Hematopoietic multipotent progenitor cell treated with erythropoietin and hydrocortisone succinate and interleukin-3 and kit ligand, for 4 days (in vitro differentiated cells): ENCODE data around the gene PRDX3.
"Not testable (repeated sequence)": the region's sequence is repeated elsewhere in the genome, so short reads cannot be mapped to it uniquely, and the experiment has no call there.

Experiments used
- DNase-seq: peaks from one replicate; pipeline ENCODE4 v3.0.0-alpha.2; 2015

The PRDX3 gene

DNA sequence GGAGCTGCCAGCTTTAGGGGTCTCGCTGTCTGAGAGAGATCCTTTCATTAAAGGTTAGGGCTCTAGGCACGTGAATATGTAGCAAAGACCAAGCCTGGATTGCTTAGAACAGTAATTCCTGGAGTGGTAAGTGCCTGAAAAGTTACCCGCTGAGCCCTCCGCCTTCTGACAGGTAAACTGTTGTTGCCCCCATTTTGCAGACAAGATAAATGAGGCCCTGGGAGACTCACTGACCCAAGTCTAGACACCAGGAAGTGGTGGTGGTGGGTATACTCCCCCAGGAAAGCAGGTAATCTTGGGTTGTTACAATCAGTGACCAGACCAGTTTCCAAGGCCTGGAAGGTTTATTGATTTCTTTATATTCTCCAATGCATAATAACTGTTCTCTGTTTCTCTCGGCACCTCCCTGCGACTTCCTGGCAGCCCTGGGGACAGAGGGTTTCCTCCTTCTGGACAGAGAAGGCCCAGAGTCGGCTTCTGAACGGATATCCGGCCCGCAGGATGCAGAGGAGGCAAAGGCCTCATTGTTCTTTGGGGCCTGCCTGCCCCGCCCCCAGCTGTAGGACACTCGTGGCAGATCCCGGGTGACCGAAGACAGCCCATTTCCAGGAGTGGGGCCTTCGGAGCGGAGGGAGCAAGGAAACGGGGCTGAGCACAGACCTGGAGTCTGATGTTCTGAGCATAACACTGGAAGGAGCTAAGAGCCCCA is 27.4 kb upstream of the PRDX3 start:
- peak; percentile 88 for DNase-seq

DNA sequence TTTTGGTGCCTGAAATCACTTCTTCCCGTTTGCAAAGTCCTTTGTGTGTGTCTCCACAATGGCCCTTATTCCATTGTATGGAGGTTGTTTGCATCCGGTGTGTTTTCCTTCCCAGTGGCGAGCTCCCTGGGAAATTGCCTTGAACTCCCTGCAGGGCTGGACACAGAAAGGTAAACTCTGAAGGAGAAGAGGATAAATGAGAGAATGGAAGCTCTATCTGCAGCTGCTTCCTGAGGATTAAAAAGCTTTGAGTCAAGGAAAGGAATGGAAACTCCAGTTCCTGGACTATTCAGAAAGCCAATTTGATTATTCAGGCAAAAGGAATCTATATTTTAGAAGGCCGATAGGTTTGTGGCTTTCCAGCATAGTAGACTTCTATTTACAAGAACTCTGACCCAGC is 24.4 kb upstream of the PRDX3 start:
- no peak for DNase-seq

DNA sequence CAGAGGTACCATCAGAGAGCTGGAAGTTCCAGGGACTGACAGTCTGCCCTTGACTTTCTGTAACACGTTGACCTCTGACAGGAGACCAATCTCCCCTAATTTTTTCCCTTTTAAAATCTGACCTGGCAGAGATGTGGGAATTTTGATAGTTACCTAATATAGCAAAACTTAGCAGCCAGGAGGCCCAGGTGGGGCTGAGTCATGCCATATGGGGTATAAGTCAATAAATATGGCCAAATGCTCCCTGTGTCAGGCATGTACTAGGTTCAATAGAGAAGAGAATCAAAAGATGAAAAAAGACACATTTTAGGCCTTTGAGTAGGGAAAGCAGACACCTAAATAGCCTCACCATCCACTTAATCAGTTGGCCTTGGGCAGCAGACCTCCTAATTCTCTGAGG is 22.6 kb upstream of the PRDX3 start:
- DNase-seq = no peak

DNA sequence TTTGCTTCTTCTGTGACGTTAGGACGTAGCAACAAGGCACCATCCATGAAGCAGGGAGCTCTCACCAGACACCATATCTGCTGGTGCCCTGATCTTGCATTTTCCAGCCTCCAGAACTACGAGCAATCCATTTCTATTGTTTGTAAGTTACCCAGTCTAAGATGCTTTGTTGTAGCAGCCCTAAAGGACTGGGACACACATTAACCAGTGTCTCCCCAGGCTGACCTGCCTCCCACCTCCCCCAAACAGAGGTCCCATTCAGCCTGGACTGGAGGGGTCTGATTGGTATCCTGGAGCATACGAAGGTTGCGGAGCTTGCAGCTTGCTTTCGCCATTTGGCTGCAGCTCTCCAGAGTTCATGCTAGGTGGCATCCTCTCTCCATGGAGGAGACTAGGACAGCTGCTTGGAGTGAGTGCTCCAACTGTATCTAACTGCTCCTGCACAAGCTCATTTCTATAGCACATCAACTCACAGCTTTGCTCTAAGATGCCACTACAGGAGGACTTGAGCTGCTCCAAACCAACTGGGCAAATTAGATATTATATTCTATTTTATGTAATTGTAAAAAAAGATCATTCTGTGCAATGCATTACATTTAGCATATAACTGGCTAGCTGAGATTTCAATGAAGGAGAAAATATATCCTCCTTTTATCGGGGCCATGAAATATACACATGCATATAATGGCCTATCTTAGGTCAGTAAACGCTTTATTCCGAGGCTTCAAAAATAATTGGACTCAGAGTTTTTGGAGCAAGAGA is 20.8 kb upstream of the PRDX3 start:
- peak; percentile 91 for DNase-seq

DNA sequence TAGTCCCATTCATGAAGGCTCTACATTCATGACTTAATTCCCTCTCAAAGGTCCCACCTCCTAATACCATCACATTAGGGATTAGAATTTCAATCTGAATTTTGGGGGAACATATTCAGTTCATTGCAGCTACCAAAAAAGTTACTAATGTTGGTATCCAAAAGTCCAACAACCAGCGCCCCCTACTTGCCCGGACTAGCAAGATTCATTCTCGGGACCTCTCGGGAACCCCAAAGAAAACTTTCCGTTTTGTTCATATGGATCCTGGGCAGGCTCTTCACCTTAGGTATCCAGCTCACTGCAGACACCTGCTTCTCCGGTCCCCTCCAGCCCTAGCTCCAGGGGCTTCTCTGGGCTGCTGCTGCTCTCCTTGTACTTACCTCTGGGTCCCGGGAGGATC is 19.8 kb upstream of the PRDX3 start:
- DNase-seq = peak; percentile 79

DNA sequence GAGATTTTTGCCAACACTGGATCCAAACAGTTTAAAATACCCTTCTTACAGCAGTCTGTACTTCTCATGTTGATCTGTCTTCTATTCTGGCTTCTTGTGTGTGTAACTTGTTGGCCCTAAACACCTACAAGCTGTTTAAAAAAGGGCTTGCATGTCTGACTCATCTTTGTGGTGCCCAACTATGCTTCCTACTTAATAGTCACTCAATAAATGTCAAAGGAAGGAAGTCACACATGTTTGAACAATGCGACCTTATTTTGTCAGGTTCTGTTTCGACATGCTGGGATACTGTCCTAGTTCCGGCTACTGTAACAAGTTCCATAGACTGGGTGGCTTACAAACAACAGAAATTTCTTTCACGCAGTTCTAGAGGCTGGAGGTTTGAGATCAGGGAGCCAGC is 19.3 kb upstream of the PRDX3 start:
- no peak for DNase-seq

DNA sequence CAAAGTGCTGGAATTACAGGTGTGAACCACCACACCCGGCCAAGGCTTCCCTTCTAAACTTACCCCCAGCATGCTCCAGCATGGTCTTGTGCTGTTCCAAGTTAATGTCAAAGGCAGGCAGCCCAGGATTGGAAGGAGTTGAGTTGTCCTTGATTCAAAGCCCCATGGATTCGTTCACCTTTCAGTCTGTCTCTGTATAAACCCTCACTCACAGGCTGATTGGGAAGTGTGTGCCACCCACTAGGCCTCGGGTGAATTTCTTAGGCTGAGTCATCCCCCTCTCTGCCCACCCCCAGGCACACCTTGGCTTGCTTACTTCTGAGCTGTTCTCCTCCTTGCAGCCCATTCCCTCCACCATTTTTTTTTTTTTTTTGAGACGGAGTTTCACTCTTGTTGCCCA is 13.3 kb upstream of the PRDX3 start:
- DNase-seq = no peak

DNA sequence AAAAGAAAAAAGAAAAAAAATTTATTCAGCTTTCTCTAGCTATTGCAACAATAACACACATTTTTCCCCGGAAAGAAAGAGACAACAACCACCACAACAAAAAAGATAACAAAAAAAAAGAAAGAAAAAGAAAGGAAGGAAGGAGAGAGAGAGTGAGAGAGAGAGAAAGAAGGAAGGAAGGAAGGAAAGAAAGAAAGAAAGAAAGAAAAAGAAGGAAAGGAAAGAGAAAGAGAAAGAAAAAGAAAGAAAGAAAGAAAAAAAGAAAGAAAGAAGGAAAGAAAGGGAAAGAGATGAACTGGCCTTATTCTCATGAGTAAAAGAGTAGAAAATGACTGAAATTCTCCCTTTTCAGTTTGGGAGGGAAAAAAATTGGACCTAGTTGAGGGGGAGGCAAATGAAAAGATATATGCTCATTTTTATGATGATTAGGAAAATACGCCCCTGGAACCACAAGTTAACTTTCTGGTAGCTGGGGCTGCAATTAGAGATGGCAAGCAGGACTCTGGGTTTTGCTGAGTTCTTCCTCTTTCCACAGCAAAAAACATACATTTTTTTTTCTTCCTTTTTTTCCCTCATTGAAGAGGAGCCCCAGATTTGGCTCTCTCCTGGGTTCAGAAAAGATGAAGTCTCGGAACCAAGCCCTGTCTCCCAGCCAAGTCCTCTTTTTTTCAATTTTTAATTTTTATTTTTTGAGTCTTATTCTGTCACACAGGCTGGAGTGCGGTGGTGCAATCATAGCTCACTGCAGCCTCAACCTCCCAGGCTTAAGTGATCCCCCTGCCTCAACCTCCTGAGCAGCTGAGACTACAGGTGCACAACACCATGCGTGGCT is 12.6 kb upstream of the PRDX3 start:
- peak; percentile 74 for DNase-seq

DNA sequence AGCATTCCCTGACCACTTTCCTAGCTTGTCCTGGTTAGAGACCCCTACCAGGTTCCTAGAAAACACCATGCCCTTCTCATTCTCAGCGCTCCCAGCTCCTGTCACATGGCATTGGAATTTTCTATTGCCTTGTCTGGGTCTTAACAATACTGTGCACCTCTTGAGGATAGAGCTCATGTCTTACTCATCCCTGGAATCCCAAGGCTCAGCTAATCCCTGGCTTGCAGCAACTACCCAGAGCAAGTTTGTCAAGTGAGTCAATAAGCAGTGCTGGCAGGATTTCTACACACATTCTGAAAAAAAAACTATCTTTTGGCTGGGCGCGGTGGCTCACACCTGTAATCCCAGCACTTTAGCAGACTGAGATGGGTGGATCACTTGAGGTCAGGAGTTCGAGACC is 11.7 kb upstream of the PRDX3 start:
- DNase-seq = no peak

DNA sequence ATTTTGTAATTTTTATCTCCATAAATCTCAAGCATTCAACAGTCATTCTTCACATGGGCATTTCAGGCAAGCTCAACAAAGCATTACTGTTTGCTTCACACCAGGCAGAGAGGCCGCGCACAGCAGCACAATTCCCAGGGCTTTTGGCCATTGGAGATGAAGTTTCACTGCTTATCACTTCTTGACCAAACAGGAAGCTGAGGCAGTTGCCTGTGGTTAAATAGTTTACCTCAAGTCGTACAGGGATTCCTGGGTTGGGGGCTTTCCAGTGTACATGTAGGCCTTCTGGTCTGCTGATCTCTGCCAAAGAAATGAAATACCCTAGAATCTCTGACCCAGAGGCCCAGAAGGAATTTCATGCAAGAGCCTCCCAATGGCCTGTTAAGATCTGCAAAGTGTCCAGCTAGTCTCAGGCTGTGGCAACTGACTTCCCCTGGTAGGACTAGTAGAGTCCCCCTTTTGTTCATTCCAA is 11.2 kb upstream of the PRDX3 start:
- DNase-seq = peak; percentile 86

DNA sequence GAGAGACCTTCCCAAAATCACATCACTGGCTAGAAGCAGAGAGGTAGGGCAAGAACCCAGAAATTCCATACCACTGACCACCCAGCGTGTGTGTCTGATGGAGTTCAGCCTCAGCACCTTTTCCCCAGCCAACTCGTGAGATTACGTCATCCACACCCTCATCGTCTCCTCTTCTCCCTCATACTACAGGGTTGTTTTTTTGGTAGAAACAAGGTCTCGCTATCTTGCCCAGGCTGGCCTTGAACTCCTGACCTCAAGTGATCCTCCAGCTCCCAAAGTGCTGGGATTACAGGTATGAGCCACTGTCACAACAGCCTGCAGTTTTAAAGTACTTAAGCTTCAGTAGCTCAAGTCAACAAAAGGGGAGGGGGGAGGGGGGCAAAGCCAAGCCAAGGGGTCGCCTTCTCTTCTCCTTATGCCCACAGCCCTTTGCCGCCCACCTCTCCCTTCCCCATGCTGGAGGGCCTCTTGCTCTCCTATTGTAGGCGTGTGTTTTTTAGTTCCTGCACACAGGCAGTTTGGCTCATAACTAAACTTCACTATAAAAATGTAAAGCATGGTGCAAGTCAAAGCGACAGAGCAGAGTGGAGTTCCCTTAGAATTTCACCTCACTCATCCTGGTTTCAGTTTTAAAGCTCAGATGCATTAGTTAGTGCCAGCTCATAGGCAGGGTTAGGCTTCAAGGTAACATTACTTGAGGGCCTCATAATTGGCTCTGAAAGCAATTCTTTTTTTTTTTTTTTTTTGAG is 5.2 kb upstream of the PRDX3 start:
- no peak for DNase-seq

DNA sequence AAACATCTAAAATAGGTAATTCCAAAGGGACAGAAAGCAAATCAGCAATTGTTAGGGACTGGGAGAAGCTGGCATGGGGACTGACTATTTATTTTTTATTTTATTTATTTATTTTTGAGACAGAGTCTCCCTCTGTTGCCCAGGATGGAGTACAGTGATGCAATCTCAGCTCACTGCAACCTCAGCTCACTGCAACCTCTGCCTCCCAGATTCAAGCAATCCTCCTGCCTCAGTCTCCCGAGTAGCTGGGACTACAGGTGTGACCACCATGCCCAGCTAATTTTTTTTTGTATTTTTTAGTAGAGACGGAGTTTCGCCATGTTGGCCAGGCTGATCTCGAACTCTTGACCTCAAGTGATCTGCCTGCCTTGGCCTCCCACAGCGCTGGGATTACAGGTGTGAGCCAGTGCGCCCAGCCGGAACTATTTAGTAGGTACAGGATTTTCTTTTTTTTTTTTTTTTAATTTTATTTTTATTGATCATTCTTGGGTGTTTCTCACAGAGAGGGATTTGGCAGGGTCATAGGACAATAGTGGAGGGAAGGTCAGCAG is 2.3 kb upstream of the PRDX3 start:
- not testable (repeated sequence) for DNase-seq

DNA sequence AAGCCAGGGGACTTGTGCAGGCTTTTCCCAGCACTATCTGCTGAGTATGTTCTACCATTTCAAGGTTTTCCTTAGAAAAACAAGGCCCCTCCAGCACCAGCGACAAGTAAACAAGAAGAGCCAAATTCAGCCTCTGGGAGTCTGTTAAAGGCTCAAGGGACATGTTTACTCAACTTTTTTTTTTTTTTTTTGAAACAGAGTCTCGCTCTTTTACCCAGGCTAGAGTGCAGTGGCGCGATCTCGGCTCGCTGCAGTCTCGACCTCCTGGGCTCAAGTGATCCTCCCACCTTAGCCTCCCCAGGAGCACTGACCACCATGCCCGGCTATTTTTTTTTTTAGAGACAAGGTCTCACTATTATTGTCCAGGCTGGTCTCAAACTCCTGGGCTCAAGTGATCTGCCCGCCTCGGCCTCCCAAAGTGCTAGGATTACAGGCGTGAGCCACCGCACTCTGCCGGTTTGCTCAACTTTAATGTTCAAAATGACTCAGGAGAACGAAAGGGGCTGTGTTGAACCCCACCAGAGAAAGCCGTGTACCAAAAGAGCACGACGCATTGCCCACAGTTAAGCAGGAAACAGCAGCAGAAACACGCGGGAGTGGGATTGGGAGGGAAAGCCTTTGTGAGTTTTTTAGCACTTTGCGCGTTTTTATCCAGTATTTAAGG is 772 bp downstream of the PRDX3 start:
- DNase-seq = no peak

DNA sequence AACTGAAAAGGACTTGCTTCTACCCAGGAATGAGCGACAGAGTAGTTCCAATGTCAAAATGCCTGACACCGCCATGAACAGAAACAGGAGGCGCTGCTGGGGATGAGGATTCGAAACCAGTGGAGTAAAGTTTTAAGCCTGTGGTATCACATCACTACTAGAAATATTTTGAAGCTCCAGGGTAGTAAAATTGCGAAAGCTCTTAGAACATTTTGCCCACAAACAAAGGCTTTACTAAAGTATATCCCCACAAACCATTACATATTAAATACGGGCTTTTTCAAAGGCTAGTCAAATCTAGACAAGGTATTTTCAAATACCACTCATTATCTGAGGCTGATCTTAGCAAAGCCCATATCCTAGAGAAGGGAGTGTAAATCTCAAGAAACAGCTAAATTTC is 2.4 kb downstream of the PRDX3 start:
- peak; percentile 35 for DNase-seq

DNA sequence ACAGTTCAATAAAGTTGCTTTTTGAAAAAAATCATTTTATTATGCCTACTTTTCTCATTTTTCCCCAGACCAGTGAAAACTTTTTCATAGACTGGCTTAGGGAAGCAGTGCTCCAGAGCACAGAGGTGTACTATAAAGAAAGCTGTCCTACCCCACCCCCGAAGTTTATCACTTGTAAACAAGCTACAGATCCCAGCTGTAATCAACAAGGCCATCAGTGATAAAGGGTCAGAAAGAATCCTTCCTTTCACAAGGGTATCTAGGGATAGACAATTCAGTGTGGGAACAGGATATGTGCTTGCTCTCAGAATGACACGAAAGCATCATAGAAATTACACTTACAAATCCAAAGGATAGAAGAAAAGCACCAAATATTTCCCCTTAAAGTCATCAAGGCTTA is 4.5 kb downstream of the PRDX3 start:
- no peak for DNase-seq

DNA sequence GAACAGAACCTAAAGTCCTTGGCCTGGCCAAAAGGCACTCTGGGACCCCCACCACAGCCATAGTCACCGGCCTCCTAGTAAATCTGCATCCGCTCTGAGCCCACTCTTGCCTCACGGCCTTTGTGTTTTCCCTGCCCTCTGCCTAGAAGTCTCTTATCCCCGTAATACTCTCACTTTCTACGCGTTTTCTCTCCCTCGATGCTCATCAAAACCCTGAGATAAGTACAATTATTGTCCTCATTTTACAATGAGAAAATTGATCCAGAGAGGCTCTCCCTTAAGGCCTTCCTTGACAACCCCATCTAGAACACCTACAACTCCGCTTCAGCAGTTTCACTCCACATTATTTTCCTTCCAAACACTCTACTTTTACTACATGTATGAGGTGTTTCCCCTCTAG is 11.6 kb downstream of the PRDX3 start:
- no peak for DNase-seq

DNA sequence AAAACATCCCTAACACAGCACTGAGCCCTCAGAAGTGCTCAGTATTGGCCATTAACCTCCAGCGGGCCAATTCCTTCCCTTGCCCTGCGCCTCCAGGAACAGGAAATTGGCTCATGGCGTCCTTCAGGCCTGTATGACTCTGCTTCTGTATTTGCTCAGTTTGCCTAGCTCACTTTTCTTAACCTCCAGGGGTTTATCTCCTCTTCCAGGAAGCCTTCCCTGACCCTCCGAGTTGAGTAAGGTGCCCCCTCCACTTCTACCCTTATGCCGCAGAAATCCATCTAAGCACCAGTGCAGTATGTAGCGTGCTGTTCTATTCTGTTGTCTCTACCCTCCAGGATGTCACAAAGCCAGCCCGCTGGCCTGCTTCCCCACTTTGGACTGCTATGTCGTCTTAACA is 12.0 kb downstream of the PRDX3 start:
- DNase-seq = peak; percentile 27

DNA sequence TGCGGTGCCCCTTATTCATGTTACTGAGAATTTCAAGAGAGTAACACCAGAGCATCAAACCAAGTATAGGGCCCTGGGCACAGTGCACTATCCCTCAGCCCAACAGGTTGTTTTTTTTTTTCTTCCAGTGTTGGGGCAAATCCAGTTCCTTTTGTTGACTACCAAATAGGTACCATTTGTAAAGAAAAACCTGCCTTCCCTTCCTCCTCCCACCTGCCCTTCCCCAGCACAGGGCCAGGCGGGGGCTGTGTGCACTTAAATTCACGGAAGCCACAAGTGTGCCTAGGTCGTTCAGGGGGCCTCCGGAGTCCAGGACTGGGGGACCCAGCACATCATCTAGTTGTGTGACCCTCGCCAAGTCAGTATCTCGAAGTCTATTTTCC is 12.5 kb downstream of the PRDX3 start:
- DNase-seq = no peak

DNA sequence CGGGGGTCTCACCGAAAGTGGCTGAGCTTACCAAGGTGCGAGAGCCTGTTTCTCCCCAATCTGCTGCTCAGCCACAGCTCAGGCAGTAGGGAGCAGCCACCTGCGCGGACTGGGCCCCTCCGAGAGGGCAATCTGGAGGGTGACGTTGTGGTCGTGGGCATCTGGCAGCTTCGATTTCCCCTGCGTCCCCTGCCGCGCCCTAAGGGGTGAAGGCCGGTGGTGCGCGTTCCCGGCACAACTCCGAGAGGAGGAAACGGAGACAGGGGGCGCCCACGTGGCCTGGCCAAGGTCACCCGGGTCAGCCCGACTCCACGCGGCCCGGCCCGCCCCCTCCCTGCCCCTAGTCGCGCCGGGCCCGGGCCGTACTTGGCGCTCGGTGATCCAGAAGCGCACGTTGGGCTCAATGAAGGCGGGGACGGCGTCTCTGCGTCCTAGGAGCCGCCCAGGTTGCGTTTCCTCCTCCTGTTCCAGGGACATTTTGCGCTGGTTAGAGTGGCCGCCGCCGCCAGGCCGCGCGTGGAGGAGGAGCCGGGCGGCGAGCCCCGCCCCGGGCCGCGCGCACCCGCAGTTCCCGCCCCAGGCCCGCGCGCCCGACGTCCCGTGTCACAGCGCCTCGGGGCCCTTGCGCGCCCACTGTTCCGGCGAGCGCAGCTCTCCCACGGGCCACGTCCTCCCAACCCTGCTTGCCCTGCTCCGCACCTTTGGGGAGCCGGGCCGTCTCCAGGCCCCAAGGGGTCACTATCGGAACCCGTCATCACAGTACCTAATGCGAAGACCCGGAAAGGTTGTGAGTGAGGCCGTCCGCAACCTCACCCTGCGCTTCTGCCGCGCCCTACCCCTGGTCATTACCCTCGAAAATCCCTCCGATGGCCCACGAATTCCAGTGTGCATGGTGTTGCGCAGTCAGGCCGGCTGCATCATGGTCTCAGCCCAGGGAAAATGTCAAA is 13.2 kb downstream of the PRDX3 start, which contains the start of gene SFXN4:
Gene SFXN4, minus strand, starts transcription at position 544 of the 947 bp plus-strand sequence. Its CDS starts 67 bp downstream, at position 477.
- peak; percentile 91 for DNase-seq

DNA sequence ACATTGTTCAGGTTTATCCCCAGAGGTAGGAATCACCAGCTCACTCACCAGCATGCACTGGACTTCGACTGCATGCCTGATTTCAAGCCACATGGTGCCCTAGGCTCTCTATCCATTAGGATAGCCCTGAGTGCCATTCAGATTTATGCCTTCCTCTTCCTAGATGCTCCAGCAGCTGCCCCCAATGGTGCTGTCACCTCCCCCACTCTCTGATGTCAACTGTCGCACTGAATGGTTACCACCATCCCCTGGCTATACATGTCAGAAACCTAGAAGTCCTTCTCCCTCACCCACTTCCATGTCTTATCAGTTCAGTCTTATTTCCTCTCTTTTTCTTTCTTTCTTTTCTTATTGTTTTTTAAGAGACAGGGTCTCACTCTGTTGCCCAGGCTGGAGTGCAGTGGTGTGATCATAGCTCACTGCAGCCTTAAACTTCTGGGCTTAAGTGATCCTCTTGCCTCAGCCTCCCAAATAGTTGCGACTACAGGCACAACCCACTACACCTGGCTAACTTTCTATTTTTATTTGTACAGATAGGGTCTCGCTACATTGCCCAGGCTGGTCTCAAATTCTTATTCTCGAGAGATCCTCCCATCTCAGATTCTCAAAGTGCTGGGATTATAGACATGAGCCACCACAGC is 16.0 kb downstream of the PRDX3 start:
- peak; percentile 18 for DNase-seq
